Adipocyte (in vitro differentiated cells): ENCODE results near the gene TAF11L4.
A peak's percentile ranks its signal among the peaks of the same experiment; 100 is the strongest.
"Not testable (repeated sequence)": the region's sequence is repeated elsewhere in the genome, so short reads cannot be mapped to it uniquely, and the experiment has no call there.

Source experiments
- DNase-seq: peaks from one replicate; pipeline ENCODE4 v3.0.0-alpha.2; 2015; ENCODE audit warnings: low read depth
- H3K27me3 ChIP-seq: replicated peaks from 2 replicates; pipeline ENCODE4 v1.7.0; 2013; ENCODE audit warnings: mild to moderate bottlenecking, low read length, moderate library complexity; ENCODE audit not compliant: control insufficient read depth, insufficient read depth
- H3K36me3 ChIP-seq: 2 replicates; pipeline ENCODE4 v1.7.0; 2013; ENCODE audit warnings: low read length, mild to moderate bottlenecking, moderate library complexity; ENCODE audit not compliant: control insufficient read depth, insufficient read depth, severe bottlenecking
- H3K4me1 ChIP-seq: 2 replicates; pipeline ENCODE4 v1.7.0; 2013; ENCODE audit warnings: mild to moderate bottlenecking, low read length, moderate library complexity; ENCODE audit not compliant: control insufficient read depth, insufficient read depth
- H3K4me3 ChIP-seq: 2 replicates; pipeline ENCODE4 v1.7.0; 2013; ENCODE audit warnings: mild to moderate bottlenecking, low read length, moderate library complexity
- H3K9ac ChIP-seq: 2 replicates; pipeline ENCODE4 v1.7.0; 2013; ENCODE audit warnings: mild to moderate bottlenecking, low read length, moderate library complexity
- H3K9me3 ChIP-seq: 2 replicates; pipeline ENCODE4 v1.7.0; 2013; ENCODE audit warnings: mild to moderate bottlenecking, low read length, moderate library complexity; ENCODE audit not compliant: control insufficient read depth

Gene TAF11L4

DNA sequence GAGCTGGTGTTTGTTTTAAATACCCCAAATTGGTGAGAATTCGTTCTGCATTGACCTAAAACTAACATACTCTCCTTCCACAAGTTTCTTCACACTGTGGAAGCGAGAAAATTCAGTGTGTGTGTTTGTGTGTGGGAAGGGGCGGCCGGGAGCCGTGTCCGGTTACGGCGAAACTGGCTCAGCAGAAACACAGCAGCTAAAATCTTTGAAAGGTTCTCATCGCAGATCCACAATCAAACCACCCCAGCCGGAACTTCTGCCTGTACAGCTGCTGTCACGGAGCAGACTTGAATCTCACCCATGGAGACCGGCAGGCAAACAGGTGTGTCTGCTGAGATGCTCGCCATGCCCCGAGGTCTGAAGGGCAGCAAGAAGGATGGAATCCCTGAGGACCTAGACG is at the start of gene TAF11L4:
TAF11L4 (plus strand) TSS at position 301 of the 400 bp plus-strand sequence.
- H3K4me1 ChIP-seq, H3K9me3 ChIP-seq, H3K36me3 ChIP-seq, H3K4me3 ChIP-seq, DNase-seq, H3K27me3 ChIP-seq, H3K9ac ChIP-seq: not testable (repeated sequence)

DNA sequence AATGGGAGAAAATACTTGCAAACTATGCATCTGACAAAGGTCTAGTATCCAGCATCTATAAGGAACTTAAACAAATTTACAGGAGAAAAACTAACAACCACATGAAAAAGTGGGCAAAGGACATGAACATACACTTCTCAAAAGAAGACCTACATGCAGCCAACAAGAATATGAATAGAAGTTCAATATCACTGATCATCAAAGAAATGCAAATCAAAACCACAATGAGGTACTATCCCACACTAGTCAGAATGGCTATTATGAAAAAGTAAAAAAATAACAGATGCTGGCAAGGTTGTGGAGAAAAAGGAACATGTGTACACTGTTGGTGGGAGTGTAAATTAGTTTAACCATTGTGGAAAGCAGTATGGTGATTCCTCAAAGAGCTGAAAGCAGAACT is 46.5 kb upstream of the TAF11L4 start:
- H3K9ac ChIP-seq, H3K4me1 ChIP-seq, H3K27me3 ChIP-seq: not testable (repeated sequence)

GRCh38 chr5:17477043-17477442 is 44.6 kb upstream of the TAF11L4 start:
- no peaks in the 10 kb centered on the region for H3K4me1 ChIP-seq
- no peak overlapping the region for H3K4me3 ChIP-seq
- no peaks in the 10 kb centered on the region for H3K36me3 ChIP-seq
- DNase-seq: no peak
- H3K9me3 ChIP-seq: no peaks in the 10 kb centered on the region
- no peaks in the 10 kb centered on the region for H3K27me3 ChIP-seq
- no peak overlapping the region for H3K9ac ChIP-seq

More for the DNA sequence above, 46.5 kb upstream of the TAF11L4 start:
- not testable (repeated sequence) for H3K4me3 ChIP-seq, H3K9me3 ChIP-seq, DNase-seq, H3K36me3 ChIP-seq

- H3K4me3 ChIP-seq: no peak overlapping the region
- H3K4me1 ChIP-seq: no peaks in the 10 kb centered on the region
- no peak overlapping the region for H3K9ac ChIP-seq
- no peak for DNase-seq
- no peaks in the 10 kb centered on the region for H3K27me3 ChIP-seq
- no peaks in the 10 kb centered on the region for H3K9me3 ChIP-seq
- H3K36me3 ChIP-seq: no peaks in the 10 kb centered on the region
Observed at GRCh38 chr5:17477573-17478265, 43.9 kb upstream of the TAF11L4 start.

GRCh38 chr5:17481378-17481777 is 40.2 kb upstream of the TAF11L4 start:
- H3K4me3 ChIP-seq: no peak overlapping the region
- no peaks in the 10 kb centered on the region for H3K4me1 ChIP-seq
- H3K36me3 ChIP-seq: no peaks in the 10 kb centered on the region
- no peak overlapping the region for H3K9ac ChIP-seq
- H3K9me3 ChIP-seq: no peaks in the 10 kb centered on the region
- no peaks in the 10 kb centered on the region for H3K27me3 ChIP-seq
- peak; percentile 16 for DNase-seq

DNA sequence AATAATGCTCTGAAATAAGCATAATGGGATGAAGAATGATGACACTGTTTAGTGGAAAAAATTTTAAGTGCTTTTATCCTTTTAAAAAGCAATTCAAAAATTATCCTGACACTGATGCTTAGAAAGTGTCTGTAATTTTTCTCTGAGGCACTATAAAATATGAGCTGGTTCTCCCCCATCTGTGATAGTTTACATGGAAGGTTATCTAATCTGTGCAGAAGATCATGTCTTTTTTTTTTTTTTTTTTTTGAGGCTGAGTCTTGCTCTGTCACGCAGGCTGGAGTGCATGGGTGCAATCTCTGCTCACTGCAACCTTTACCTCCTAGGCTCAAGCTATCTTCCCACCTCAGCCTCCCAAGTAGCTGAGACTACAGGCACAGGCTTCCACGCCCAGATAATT is 38.8 kb upstream of the TAF11L4 start:
- Histone ChIP-seq H3K9ac (no peak overlapping the region), H3K4me1 (no peaks in the 10 kb centered on the region), H3K4me3 (no peak overlapping the region), H3K27me3 (no peaks in the 10 kb centered on the region), H3K9me3 (no peaks in the 10 kb centered on the region), H3K36me3 (no peaks in the 10 kb centered on the region)
- DNase-seq: no peak

GRCh38 chr5:17486464-17487173 is 35.0 kb upstream of the TAF11L4 start:
- not testable (repeated sequence) for H3K4me1 ChIP-seq, H3K4me3 ChIP-seq, H3K9me3 ChIP-seq, H3K9ac ChIP-seq, H3K36me3 ChIP-seq, H3K27me3 ChIP-seq
- peak; percentile 23 for DNase-seq

- H3K9ac ChIP-seq: no peak overlapping the region
- no peak for DNase-seq
- no peaks in the 10 kb centered on the region for H3K27me3 ChIP-seq
- H3K4me3 ChIP-seq: no peak overlapping the region
- H3K4me1 ChIP-seq: peaks cover 4% of the 10 kb centered on the region
- no peaks in the 10 kb centered on the region for H3K36me3 ChIP-seq
- H3K9me3 ChIP-seq: no peaks in the 10 kb centered on the region
Observed at GRCh38 chr5:17487174-17487512, 34.5 kb upstream of the TAF11L4 start.

GRCh38 chr5:17491257-17491656 is 30.3 kb upstream of the TAF11L4 start:
- not testable (repeated sequence) for DNase-seq, H3K27me3 ChIP-seq, H3K4me1 ChIP-seq, H3K4me3 ChIP-seq, H3K9ac ChIP-seq, H3K9me3 ChIP-seq, H3K36me3 ChIP-seq

DNA sequence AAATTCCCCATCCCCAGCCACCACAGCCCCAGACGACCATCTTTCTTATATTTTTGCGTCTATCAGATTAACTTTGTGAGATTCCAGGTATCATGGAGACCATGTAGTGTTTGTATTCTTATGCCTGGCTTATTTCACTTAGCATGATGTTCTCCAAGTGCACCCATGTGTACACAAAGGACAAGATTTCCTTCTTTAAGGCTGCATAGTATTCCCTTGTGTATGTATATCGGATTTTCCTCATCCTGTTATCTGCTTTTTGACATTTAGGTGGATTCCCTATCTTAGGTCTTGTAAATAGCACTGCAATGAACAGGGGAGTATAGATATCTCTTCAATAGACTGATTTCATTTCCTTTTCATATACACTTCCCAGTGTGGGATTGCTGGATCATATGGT is 28.8 kb upstream of the TAF11L4 start:
- Histone ChIP-seq H3K4me3 (no peak overlapping the region), H3K9me3 (no peaks in the 10 kb centered on the region), H3K36me3 (no peaks in the 10 kb centered on the region), H3K9ac (no peak overlapping the region), H3K4me1 (peaks cover 4% of the 10 kb centered on the region), H3K27me3 (no peaks in the 10 kb centered on the region)
- no peak for DNase-seq

DNA sequence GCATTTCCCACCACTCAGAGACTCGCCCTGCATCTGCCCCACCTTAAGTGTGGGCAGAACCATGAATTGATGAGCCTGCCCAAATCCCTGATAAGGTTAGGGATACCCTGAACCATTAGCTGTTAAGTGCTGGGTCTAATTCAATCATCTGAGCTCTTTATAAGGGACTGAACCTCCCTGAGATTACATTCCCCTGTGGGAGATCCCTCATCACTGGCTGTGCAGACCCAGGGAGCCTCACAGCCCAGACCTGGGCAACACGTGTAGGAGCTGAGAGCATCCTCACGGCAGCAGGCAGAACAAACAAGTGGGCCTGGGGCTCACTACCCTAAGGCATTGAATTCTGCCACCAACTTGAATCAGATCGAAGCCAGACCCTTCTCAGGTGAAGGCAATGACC is 24.2 kb upstream of the TAF11L4 start:
- no peak overlapping the region for H3K4me3 ChIP-seq

DNA sequence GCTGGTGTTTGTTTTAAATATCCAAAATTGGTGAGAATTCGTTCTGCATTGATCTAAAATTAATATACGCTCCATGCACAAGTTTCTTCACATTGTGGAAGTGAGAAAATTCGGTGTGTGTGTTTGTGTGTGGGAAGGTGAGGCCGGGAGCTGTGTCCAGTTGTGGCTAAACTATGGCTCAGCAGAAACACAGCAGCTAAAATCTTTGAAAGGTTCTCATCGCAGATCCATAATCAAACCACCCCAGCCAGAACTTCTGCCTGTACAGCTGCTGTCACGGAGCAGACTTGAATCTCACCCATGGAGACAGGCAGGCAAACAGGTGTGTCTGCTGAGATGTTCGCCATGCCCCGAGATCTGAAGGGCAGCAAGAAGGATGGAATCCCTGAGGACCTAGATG is 23.7 kb upstream of the TAF11L4 start, which contains the start of gene TAF11L2:
TAF11L2 (plus strand) TSS at position 301 of the 400 bp plus-strand sequence.
- not testable (repeated sequence) for H3K4me3 ChIP-seq, H3K27me3 ChIP-seq, H3K36me3 ChIP-seq, DNase-seq, H3K9ac ChIP-seq, H3K9me3 ChIP-seq, H3K4me1 ChIP-seq

More for the DNA sequence above, 24.2 kb upstream of the TAF11L4 start:
- H3K36me3 ChIP-seq: no peaks in the 10 kb centered on the region
- H3K4me1 ChIP-seq: no peaks in the 10 kb centered on the region
- no peaks in the 10 kb centered on the region for H3K27me3 ChIP-seq
- DNase-seq: no peak
- no peaks in the 10 kb centered on the region for H3K9me3 ChIP-seq
- no peak overlapping the region for H3K9ac ChIP-seq
